ENCODE measurements around the gene FERMT2.

The FERMT2 gene

GRCh38 chr14:52861403-52861802 is 89.4 kb downstream of the FERMT2 start:
- DNase-seq: no peak

GRCh38 chr14:52860910-52861309 is 89.9 kb downstream of the FERMT2 start:
- DNase-seq: no peak

GRCh38 chr14:52860209-52860608 is 90.6 kb downstream of the FERMT2 start:
- DNase-seq: no peak

- DNase-seq: no peak
Observed at GRCh38 chr14:52856139-52856538, 94.7 kb downstream of the FERMT2 start.

- no peak for DNase-seq
Observed at GRCh38 chr14:52853522-52853854, 97.4 kb downstream of the FERMT2 start.

- DNase-seq: no peak
Observed at GRCh38 chr14:52852810-52853521, 97.9 kb downstream of the FERMT2 start.

- DNase-seq: no peak
Observed at GRCh38 chr14:52850451-52850909, 100.4 kb downstream of the FERMT2 start.

GRCh38 chr14:52848626-52849025 is 102.2 kb downstream of the FERMT2 start:
- DNase-seq: no peak

- DNase-seq: no peak
Observed at GRCh38 chr14:52846591-52846990, 104.3 kb downstream of the FERMT2 start.

- no peak for DNase-seq
Observed at GRCh38 chr14:52845081-52845480, 105.8 kb downstream of the FERMT2 start.

GRCh38 chr14:52844262-52845060 is 106.4 kb downstream of the FERMT2 start:
- DNase-seq: no peak

- no peak for DNase-seq
Observed at GRCh38 chr14:52840877-52841276, 110.0 kb downstream of the FERMT2 start.

- no peak for DNase-seq
Observed at GRCh38 chr14:52837451-52837850, 113.4 kb downstream of the FERMT2 start.

- no peak for DNase-seq
Observed at GRCh38 chr14:52836063-52836462, 114.8 kb downstream of the FERMT2 start.

GRCh38 chr14:52835122-52835903 is 115.5 kb downstream of the FERMT2 start:
- no peak for DNase-seq

- DNase-seq: no peak
Observed at GRCh38 chr14:52834440-52834842, 116.4 kb downstream of the FERMT2 start.

GRCh38 chr14:52833891-52834290 is 117.0 kb downstream of the FERMT2 start:
- no peak for DNase-seq

GRCh38 chr14:52829527-52830185 is 121.2 kb downstream of the FERMT2 start:
- no peak for DNase-seq

- no peak for DNase-seq
Observed at GRCh38 chr14:52827426-52827825, 123.4 kb downstream of the FERMT2 start.

- no peak for DNase-seq
Observed at GRCh38 chr14:52825085-52825484, 125.8 kb downstream of the FERMT2 start.

- DNase-seq: no peak
Observed at GRCh38 chr14:52824462-52824861, 126.4 kb downstream of the FERMT2 start.

GRCh38 chr14:52821805-52822250 is 129.0 kb downstream of the FERMT2 start:
- no peak for DNase-seq

GRCh38 chr14:52808101-52808500 is 142.7 kb downstream of the FERMT2 start:
- DNase-seq: no peak
